ENCODE results near the gene STK40.

The STK40 gene

GRCh38 chr1:36396359-36396758 is 10.6 kb upstream of the STK40 start:
- TF ChIP-seq CTCF (IDR thresholded peaks at IDR 0.05; ENCODE audit: low read depth, low read length, poor library complexity, severe bottlenecking) (no peak), EZH2phosphoT487 (IDR thresholded peaks at IDR 0.05; ENCODE audit: borderline replicate concordance, low read length) (no peak)
- H4K20me1 ChIP-seq (ENCODE audit: control insufficient read depth, insufficient read depth, low read depth, low read length) = no peaks in the 10 kb centered on the region
- H3K9me3 ChIP-seq (ENCODE audit: control insufficient read depth, insufficient read depth, low read length) = peaks cover 9% of the 10 kb centered on the region; the same call in 1 of the 2 replicates
- peaks cover 73% of the 10 kb centered on the region for H3K4me1 ChIP-seq (ENCODE audit: control insufficient read depth, low read length)
- H3K27ac ChIP-seq (ENCODE audit: low read depth, low read length) = peak overlapping the region; percentile 97
- H3K36me3 ChIP-seq (ENCODE audit: control insufficient read depth, low read length) = peaks cover 54% of the 10 kb centered on the region
- peaks cover 35% of the 10 kb centered on the region for H3F3A ChIP-seq (ENCODE audit: control insufficient read depth, insufficient read depth)
- no peaks in the 10 kb centered on the region for H3K9me2 ChIP-seq (replicated peaks; ENCODE audit: control insufficient read depth, low read length)
- H3K79me2 ChIP-seq (ENCODE audit: control insufficient read depth, low read length) = peaks cover 65% of the 10 kb centered on the region
- H3K4me2 ChIP-seq (ENCODE audit: low read length) = peak overlapping the region; percentile 100
- no peaks in the 10 kb centered on the region for H3K27me3 ChIP-seq (ENCODE audit: control insufficient read depth, low read length)
- H3K4me3 ChIP-seq (ENCODE audit: low read length) = peak overlapping the region; percentile 79

- H3K4me1 ChIP-seq (ENCODE audit: control insufficient read depth, low read length) = peaks cover 82% of the 10 kb centered on the region
- peak overlapping the region; percentile 100 for H3K4me2 ChIP-seq (ENCODE audit: low read length)
- H3K79me2 ChIP-seq (ENCODE audit: control insufficient read depth, low read length) = peaks cover 80% of the 10 kb centered on the region
- no peaks in the 10 kb centered on the region for H4K20me1 ChIP-seq (ENCODE audit: control insufficient read depth, insufficient read depth, low read depth, low read length)
- no peaks in the 10 kb centered on the region for H3K27me3 ChIP-seq (ENCODE audit: control insufficient read depth, low read length)
- no peaks in the 10 kb centered on the region for H3K9me3 ChIP-seq (ENCODE audit: control insufficient read depth, insufficient read depth, low read length)
- H3K9me2 ChIP-seq (replicated peaks; ENCODE audit: control insufficient read depth, low read length) = no peaks in the 10 kb centered on the region
- TF ChIP-seq CTCF (IDR thresholded peaks at IDR 0.05; ENCODE audit: low read depth, low read length, poor library complexity, severe bottlenecking) = no peak
- TF ChIP-seq EZH2phosphoT487 (IDR thresholded peaks at IDR 0.05; ENCODE audit: borderline replicate concordance, low read length) = no peak
- H3F3A ChIP-seq (ENCODE audit: control insufficient read depth, insufficient read depth) = peaks cover 45% of the 10 kb centered on the region
- H3K36me3 ChIP-seq (ENCODE audit: control insufficient read depth, low read length) = peaks cover 74% of the 10 kb centered on the region
- H3K4me3 ChIP-seq (ENCODE audit: low read length) = peak overlapping the region; percentile 67
- peak overlapping the region; percentile 97 for H3K27ac ChIP-seq (ENCODE audit: low read depth, low read length)
These were observed 8.0 kb upstream of the STK40 start for GRCh38 chr1:36393686-36394085.

GRCh38 chr1:36392836-36393235 is 7.1 kb upstream of the STK40 start:
- no peak for TF ChIP-seq EZH2phosphoT487 (IDR thresholded peaks at IDR 0.05; ENCODE audit: borderline replicate concordance, low read length)
- TF ChIP-seq CTCF (IDR thresholded peaks at IDR 0.05; ENCODE audit: low read depth, low read length, poor library complexity, severe bottlenecking) = no peak
- peaks cover 83% of the 10 kb centered on the region for H3K79me2 ChIP-seq (ENCODE audit: control insufficient read depth, low read length)
- H3K4me2 ChIP-seq (ENCODE audit: low read length) = peak overlapping the region; percentile 100
- peaks cover 48% of the 10 kb centered on the region for H3F3A ChIP-seq (ENCODE audit: control insufficient read depth, insufficient read depth)
- peaks cover 82% of the 10 kb centered on the region for H3K36me3 ChIP-seq (ENCODE audit: control insufficient read depth, low read length)
- H3K27me3 ChIP-seq (ENCODE audit: control insufficient read depth, low read length) = no peaks in the 10 kb centered on the region
- H4K20me1 ChIP-seq (ENCODE audit: control insufficient read depth, insufficient read depth, low read depth, low read length) = no peaks in the 10 kb centered on the region
- H3K27ac ChIP-seq (ENCODE audit: low read depth, low read length) = peak overlapping the region; percentile 97
- peaks cover 82% of the 10 kb centered on the region for H3K4me1 ChIP-seq (ENCODE audit: control insufficient read depth, low read length)
- no peaks in the 10 kb centered on the region for H3K9me2 ChIP-seq (replicated peaks; ENCODE audit: control insufficient read depth, low read length)
- peak overlapping the region; percentile 67 for H3K4me3 ChIP-seq (ENCODE audit: low read length)
- no peaks in the 10 kb centered on the region for H3K9me3 ChIP-seq (ENCODE audit: control insufficient read depth, insufficient read depth, low read length)

Measured in DOHH2 (cell line).